IMR-90 (cell line): ENCODE data around the gene ACAP2. TPM values are rescaled to one million over a fixed set of nuclear protein-coding genes. Genes with fewer than 3 reads are reported as not detected.

ENCODE experiments used
- ATAC-seq: fragments of 200-7000 bp; cut with Tn5 transposase; 2 replicates; pipeline ENCODE4 v1.9.1; 2020; ENCODE audit warnings: low read depth, mild to moderate bottlenecking, moderate library complexity
- Bru-seq: library from RNA; stranded (reverse); fragments of 400-500 nt; gene quantifications from one replicate; lab custom pipeline; 2021; lab: Mats Ljungman, UMichigan
- BruChase-seq, 2 experiments: library from RNA; stranded (reverse); fragments of 400-500 nt; gene quantifications; one replicate each; lab custom pipeline; 2021; lab: Mats Ljungman, UMichigan
- BruUV-seq: library from RNA; stranded (reverse); fragments of 400-500 nt; replicated peaks from 2 replicates; lab custom pipeline; 2021; lab: Mats Ljungman, UMichigan
- CTCF ChIA-PET: fragments of 300-600 bp; formaldehyde crosslinking; extraction: SDS; loops from one replicate; lab custom pipeline; 2021; ENCODE audit warnings: antibody characterized with exemption; lab: Yijun Ruan, JAX
- POLR2A ChIA-PET: fragments of 300-600 bp; sonication (Branson Sonifier 250); formaldehyde crosslinking; loops from one replicate; lab custom pipeline; 2022; ENCODE audit warnings: antibody characterized with exemption; ENCODE audit not compliant: unreplicated experiment; lab: Charles Lee
- DNase-seq: peaks from one replicate; pipeline ENCODE4 v3.0.0; 2013
- H2AFZ ChIP-seq: replicated peaks from 2 replicates; pipeline ENCODE3; 2013; ENCODE audit warnings: low read length, mild to moderate bottlenecking; ENCODE audit not compliant: poor library complexity
- H2AK5ac ChIP-seq: 2 replicates; pipeline ENCODE4 v1.6.1; 2013; ENCODE audit warnings: low read depth, low read length, inconsistent platforms
- H2AK9ac ChIP-seq: replicated peaks from 2 replicates; pipeline ENCODE3; 2013; ENCODE audit warnings: mild to moderate bottlenecking, low read depth, low read length, moderate library complexity; ENCODE audit not compliant: poor library complexity
- H2BK120ac ChIP-seq: 2 replicates; pipeline ENCODE4 v1.6.1; 2013; ENCODE audit warnings: low read depth, low read length, inconsistent platforms
- H2BK15ac ChIP-seq: 3 replicates; pipeline ENCODE4 v1.6.1; 2013; ENCODE audit warnings: low read depth, low read length, inconsistent platforms
- H2BK20ac ChIP-seq: 2 replicates; pipeline ENCODE4 v1.6.1; 2013; ENCODE audit warnings: low read depth, mild to moderate bottlenecking, inconsistent platforms, low read length, moderate library complexity
- H2BK5ac ChIP-seq: 2 replicates; pipeline ENCODE4 v1.6.1; 2013; ENCODE audit warnings: mild to moderate bottlenecking, low read depth, low read length, inconsistent platforms; ENCODE audit not compliant: poor library complexity, severe bottlenecking
- H3K14ac ChIP-seq: replicated peaks from 2 replicates; pipeline ENCODE4 v1.6.1; 2013; ENCODE audit warnings: low read depth, low read length, inconsistent platforms
- H3K18ac ChIP-seq: 2 replicates; pipeline ENCODE4 v1.6.1; 2013; ENCODE audit warnings: low read depth, low read length, control low read depth
- H3K23ac ChIP-seq: 2 replicates; pipeline ENCODE4 v1.6.1; 2013; ENCODE audit warnings: low read depth, low read length, inconsistent platforms
- H3K27ac ChIP-seq: 2 replicates; pipeline ENCODE4 v1.5.1; 2013; ENCODE audit warnings: mild to moderate bottlenecking, control low read depth, low read length; ENCODE audit not compliant: insufficient read depth
- H3K27me3 ChIP-seq: 2 replicates; pipeline ENCODE4 v1.6.1; 2013; ENCODE audit warnings: low read length; ENCODE audit not compliant: control insufficient read depth, insufficient read depth
- H3K36me3 ChIP-seq: 2 replicates; pipeline ENCODE4 v1.6.1; 2013; ENCODE audit warnings: low read length, mixed read lengths; ENCODE audit not compliant: control insufficient read depth, insufficient read depth
- H3K4ac ChIP-seq: 2 replicates; pipeline ENCODE4 v1.6.1; 2013; ENCODE audit warnings: low read depth, low read length, inconsistent platforms
- H3K4me1 ChIP-seq: 2 replicates; pipeline ENCODE4 v1.6.1; 2013; ENCODE audit warnings: low read length, mixed read lengths; ENCODE audit not compliant: control insufficient read depth, insufficient read depth
- H3K4me2 ChIP-seq: 2 replicates; pipeline ENCODE4 v1.6.1; 2013; ENCODE audit warnings: low read depth, mild to moderate bottlenecking, control low read depth, low read length, moderate library complexity
- H3K4me3 ChIP-seq: 2 replicates; pipeline ENCODE4 v1.5.1; 2013; ENCODE audit warnings: low read depth, mild to moderate bottlenecking, control low read depth, low read length, moderate library complexity; ENCODE audit not compliant: insufficient read depth
- H3K56ac ChIP-seq: 2 replicates; pipeline ENCODE4 v1.6.1; 2013; ENCODE audit warnings: low read length, inconsistent platforms; ENCODE audit not compliant: insufficient read depth; ENCODE audit errors: extremely low read depth
- H3K79me1 ChIP-seq, 2 experiments: 2 replicates each; pipeline ENCODE4 v1.6.1; 2013; ENCODE audit warnings: low read length in 2 of 2, inconsistent platforms in 1 of 2, low read depth in 1 of 2
- H3K9ac ChIP-seq: 2 replicates; pipeline ENCODE4 v1.6.1; 2013; ENCODE audit warnings: low read depth, low read length, control low read depth
- H3K9me1 ChIP-seq: 2 replicates; pipeline ENCODE4 v1.6.1; 2013; ENCODE audit warnings: low read length, inconsistent platforms; ENCODE audit not compliant: insufficient read depth
- H3K9me3 ChIP-seq: 2 replicates; pipeline ENCODE4 v1.6.1; 2013; ENCODE audit warnings: low read length; ENCODE audit not compliant: control insufficient read depth, insufficient read depth
- H4K20me1 ChIP-seq: 2 replicates; pipeline ENCODE4 v1.6.1; 2013; ENCODE audit warnings: low read length, inconsistent platforms; ENCODE audit not compliant: insufficient read depth
- H4K5ac ChIP-seq: 2 replicates; pipeline ENCODE4 v1.6.1; 2013; ENCODE audit warnings: mild to moderate bottlenecking, low read depth, low read length, control low read depth
- H4K8ac ChIP-seq, 2 experiments: 2 replicates each; pipeline ENCODE4 v1.6.1; 2013; ENCODE audit warnings: low read depth in 2 of 2, low read length in 2 of 2, control low read depth in 1 of 2, inconsistent platforms in 1 of 2
- H4K91ac ChIP-seq: 2 replicates; pipeline ENCODE4 v1.6.1; 2013; ENCODE audit warnings: low read depth, low read length, inconsistent platforms; ENCODE audit not compliant: insufficient read depth
- BHLHE40 ChIP-seq: fragments of 150-350 bp; IDR thresholded peaks from 2 replicates; pipeline ENCODE4 v1.6.1; 2016; ENCODE audit warnings: mild to moderate bottlenecking, low read depth, low read length
- CTCF ChIP-seq: conservative IDR thresholded peaks from 2 replicates; pipeline ENCODE4 v1.5.1; 2012; ENCODE audit warnings: mild to moderate bottlenecking, low read depth, low read length, improper control_type of control experiment
- FOS ChIP-seq: fragments of 150-350 bp; IDR thresholded peaks from 2 replicates; pipeline ENCODE4 v1.6.1; 2016; ENCODE audit warnings: low read depth, low read length
- MAFK ChIP-seq: IDR thresholded peaks from 2 replicates; pipeline ENCODE4 v1.6.1; 2012; ENCODE audit warnings: low read depth, low read length, improper control_type of control experiment
- MAZ ChIP-seq: IDR thresholded peaks from 2 replicates; pipeline ENCODE4 v1.6.1; 2012; ENCODE audit warnings: low read depth, mild to moderate bottlenecking, low read length, improper control_type of control experiment, moderate library complexity, borderline replicate concordance
- MXI1 ChIP-seq: IDR thresholded peaks from 2 replicates; pipeline ENCODE4 v1.6.1; 2012; ENCODE audit warnings: low read depth, mild to moderate bottlenecking, low read length, moderate library complexity, borderline replicate concordance
- NFE2L2 ChIP-seq: fragments of 150-350 bp; IDR thresholded peaks from 2 replicates; pipeline ENCODE4 v1.6.1; 2016; ENCODE audit warnings: low read depth, mild to moderate bottlenecking, low read length
- POLR2A ChIP-seq: IDR thresholded peaks from 2 replicates; pipeline ENCODE4 v1.6.1; 2012; ENCODE audit warnings: mild to moderate bottlenecking, low read depth, low read length
- SMC3 ChIP-seq: fragments of 150-350 bp; IDR thresholded peaks from 2 replicates; pipeline ENCODE4 v1.6.1; 2016; ENCODE audit warnings: low read depth, mild to moderate bottlenecking, antibody characterized with exemption, low read length, moderate library complexity
- USF2 ChIP-seq: fragments of 150-350 bp; IDR thresholded peaks from 2 replicates; pipeline ENCODE4 v1.6.1; 2017; ENCODE audit warnings: mild to moderate bottlenecking, antibody characterized with exemption, low read length, low read depth
- WGBS, 2 experiments: methylation state at CpG; one replicate each; pipeline versions ENCODE4 v1.1.5 to v1.1.7; 2013; ENCODE audit warnings: missing lambda C conversion rate in 2 of 2; ENCODE audit not compliant: insufficient read length in 1 of 2; ENCODE audit errors: extremely low coverage in 2 of 2; 5-methylcytosine and 5-hydroxymethylcytosine counted together
- dilution Hi-C: fragments of 300-500 bp; cut with HindIII; formaldehyde crosslinking; loops from one replicate; pipeline ENCODE4 v1.14.3; 2018; ENCODE audit warnings: low sequenced_read_pairs; ENCODE audit not compliant: unreplicated experiment
- in situ Hi-C: fragments of 300-500 bp; cut with MboI; formaldehyde crosslinking; loops from 3 replicates; pipeline ENCODE4 v1.14.3; 2019; ENCODE audit warnings: low sequenced_read_pairs, inconsistent platforms, mixed read lengths
- intact Hi-C: fragments of 100-400 bp; cut with micrococcal nuclease; formaldehyde crosslinking; loops from 2 replicates; pipeline ENCODE4 v1.10.0; 2022
- long read RNA-seq: library from polyadenylated mRNA; unstranded; transcript quantifications from one replicate; pipeline ENCODE4 v2.0.0, GENCODE V29; 2021; ENCODE audit not compliant: unreplicated experiment
- polyA plus RNA-seq, 3 experiments: library from polyadenylated mRNA; depleted of rRNA; stranded (reverse); fragments of >200 nt; gene quantifications; 2 replicates each; pipeline ENCODE4 v1.2.3, GENCODE V29; 2012; ENCODE audit warnings: low replicate concordance in 1 of 3
- total RNA-seq: library from RNA; depleted of rRNA; stranded (reverse); fragments of >200 nt; gene quantifications from 2 replicates; pipeline ENCODE4 v1.2.3, GENCODE V29; 2012; rRNA removed

ACAP2 gene
- total RNA-seq = 35.1 and 55.8 TPM in 2 replicates
- 8.3 and 11.9 TPM in 2 replicates for polyA plus RNA-seq (2012; rRNA removed)
- 1.8 and 2.2 TPM in 2 replicates for polyA plus RNA-seq (2012; cell fraction: cytosol; rRNA removed)
- 2.2 and 17.1 TPM in 2 replicates for polyA plus RNA-seq (2012; cell fraction: nucleus; rRNA removed; ENCODE audit: low replicate concordance)
- percentile 89 among the genes with signal in this experiment for Bru-seq, nascent RNA
- percentile 92 among the genes with signal in this experiment for BruChase-seq, experiment 1, labeled RNA remaining after a 6-hour chase
- percentile 90 among the genes with signal in this experiment for BruChase-seq, experiment 2, labeled RNA remaining after a 2-hour chase
- long read RNA-seq, full-length matches to known transcripts = 10 of 27 reads
- long read RNA-seq, partial matches to known transcripts = 8 of 27 reads
- long read RNA-seq, other reads (novel, unspliced or antisense) = 9 of 27 reads

- Histone ChIP-seq H4K5ac (peak within 1 kb of the TSS; percentile 50; the same call in 1 of the 2 replicates), H3K9me3 (no peaks in the 10 kb centered on the region), H3K4ac (peak within 1 kb of the TSS; percentile 86), H3K27me3 (no peaks in the 10 kb centered on the region), H3K4me1 (no peaks in the 10 kb centered on the region; the same call in 1 of the 2 replicates), H2AK9ac (peak within 1 kb of the TSS; percentile 87), H3K56ac (peak within 1 kb of the TSS; percentile 55; the same call in 1 of the 2 replicates), H4K8ac (peak within 1 kb of the TSS; percentile 83 to 91), H2BK120ac (peak within 1 kb of the TSS; percentile 35), H3K4me3 (peak within 1 kb of the TSS; percentile 96), H4K20me1 (peaks cover 24% of the 10 kb centered on the region), H2BK15ac (peak within 1 kb of the TSS; percentile 67; the same call in 1 of the 3 replicates), H2AFZ (peak within 1 kb of the TSS; percentile 97), H3K36me3 (no peaks in the 10 kb centered on the region), H4K91ac (peak within 1 kb of the TSS; percentile 79), H3K27ac (peak within 1 kb of the TSS; percentile 96), H3K79me1 (peaks cover 0 to 22% of the 10 kb centered on the region in 2 experiments; a peak in 3 of 4 replicates), H3K9me1 (no peaks in the 10 kb centered on the region), H3K23ac (peak within 1 kb of the TSS; percentile 95), H3K18ac (peak within 1 kb of the TSS; percentile 59), H2BK20ac (no peak within 1 kb of the TSS; the same call in 1 of the 2 replicates), H2AK5ac (peak within 1 kb of the TSS; percentile 42), H3K4me2 (peak within 1 kb of the TSS; percentile 78), H2BK5ac (peak within 1 kb of the TSS; percentile 79), H3K14ac (peak within 1 kb of the TSS; percentile 82), H3K9ac (peak within 1 kb of the TSS; percentile 90)
- intact Hi-C loops (loop anchor here (1.0 to 5.0 kb wide), 3 partner anchors 75 to 172 kb away; partner anchors contain the start of gene XXYLT1), in situ Hi-C loops (no loop called here), dilution Hi-C loops (no loop called here)
- ATAC-seq (peak; percentile 97), DNase-seq (peak; percentile 99)
- WGBS, 2 experiments = 0% methylated on average over 53 of the region's 106 CpGs; no CpG with 5 or more reads in 1 of the 2 experiments
- POLR2A ChIA-PET = interaction anchor here (0.6 to 0.7 kb wide), 2 partner anchors 51 to 148 kb away, joined by 3 to 4 read pairs; no protein-coding TSS in a partner anchor
- no TSS peak for BruUV-seq
- TF ChIP-seq FOS (peak; percentile 49; the same call in 1 of the 2 replicates), MAZ (peak; percentile 99), MAFK (no peak), USF2 (peak; percentile 96), BHLHE40 (peak; percentile 73), CTCF (no peak), MXI1 (peak; percentile 20; the same call in 1 of the 2 replicates), NFE2L2 (0 out of 2 replicates have a peak, but pooled peaks have one; percentile 6), POLR2A (peak; percentile 95), SMC3 (no peak)
- CTCF ChIA-PET = interaction anchor here (1.1 kb wide), 1 partner anchor 171 kb away, joined by 3 read pairs; the partner anchor contains the start of gene XXYLT1
Measured at GRCh38 chr3:195442573-195443390, at the start of gene ACAP2. TSS of gene ACAP2 (minus strand) at chr3:195443020. CDS start at chr3:195442847, 173 bp downstream.
